Spleen (tissue), 7 donors: Measurements from ENCODE around the gene BCL2.

ENCODE experiments used
- POLR2A ChIP-seq, 3 donors: fragments of 450-650 bp; IDR thresholded peaks; one replicate each; pipeline ENCODE4 v1.5.1; 2017; ENCODE audit warnings: antibody characterized with exemption in 3 of 3, mild to moderate bottlenecking in 1 of 3
- POLR2AphosphoS5 ChIP-seq, 3 donors: sonication (generic); formaldehyde crosslinking; IDR thresholded peaks; one replicate each; pipeline ENCODE4 v1.5.1; 2017; ENCODE audit warnings: antibody characterized with exemption in 3 of 3
- TF ChIP-seq, protein P1 (sequence below), 11 experiments: fragments of 200-600 bp in 7 of 11; fragments of 450-650 bp in 4 of 11; sonication (generic) in 4 of 11; IDR thresholded peaks in 8 of 11; conservative IDR thresholded peaks in 3 of 11; 1 replicate in 7 of 11; 2 replicates in 4 of 11; pipeline versions ENCODE4 v1.4.0 to v1.8.0; 2016 to 2021; ENCODE audit warnings: antibody characterized with exemption in 11 of 11, inconsistent platforms in 4 of 11, mild to moderate bottlenecking in 1 of 11
- donor health status: DM: no; HTN: no; CAD: no; lungs with moderate emphysema.
- donor health status: DM: no; HTN: no; CAD: no.
- donor health status: DM: no; HTN: no; CAD: no.

DNA sequence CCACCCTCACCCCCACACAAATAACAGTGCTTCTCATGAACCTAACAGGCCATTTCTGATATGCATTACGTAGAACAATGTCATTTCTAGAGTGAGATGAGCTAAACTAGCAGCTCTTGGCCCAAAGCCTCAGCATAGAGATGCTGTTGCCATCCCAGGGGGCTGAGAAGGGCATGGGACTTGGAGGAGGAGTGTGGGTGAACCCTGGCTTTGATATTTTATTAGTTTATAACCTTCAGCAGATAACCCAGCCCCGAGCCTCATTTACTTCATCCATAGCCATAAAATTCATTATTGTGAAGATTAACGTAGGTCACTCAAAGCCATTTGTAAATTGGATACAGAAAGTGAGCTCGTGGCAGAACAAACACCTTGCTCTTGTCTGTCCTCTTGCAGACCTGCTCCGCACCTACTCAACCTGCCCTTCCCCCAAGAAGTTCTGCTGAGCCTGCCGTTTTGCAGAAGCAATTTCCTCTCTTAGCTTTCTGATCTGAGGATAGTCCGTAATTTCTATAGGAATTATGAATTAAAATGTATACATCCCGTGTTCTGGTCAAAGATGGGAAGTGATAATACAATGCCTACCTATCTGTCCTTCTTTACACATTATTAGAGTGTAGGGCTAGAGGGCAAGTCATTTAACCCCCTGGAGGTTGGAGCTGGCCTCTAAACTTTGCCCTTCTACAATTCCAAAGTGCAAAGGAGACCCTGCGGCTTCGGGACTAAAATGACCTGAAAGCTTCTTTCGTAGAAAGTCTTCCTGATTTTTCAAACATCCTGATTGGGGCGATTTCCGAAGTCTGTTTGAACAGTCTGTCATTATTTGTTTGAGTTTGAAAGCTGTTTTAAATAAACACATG is 187.4 kb downstream of the BCL2 start:
- TF ChIP-seq, protein P1, sequence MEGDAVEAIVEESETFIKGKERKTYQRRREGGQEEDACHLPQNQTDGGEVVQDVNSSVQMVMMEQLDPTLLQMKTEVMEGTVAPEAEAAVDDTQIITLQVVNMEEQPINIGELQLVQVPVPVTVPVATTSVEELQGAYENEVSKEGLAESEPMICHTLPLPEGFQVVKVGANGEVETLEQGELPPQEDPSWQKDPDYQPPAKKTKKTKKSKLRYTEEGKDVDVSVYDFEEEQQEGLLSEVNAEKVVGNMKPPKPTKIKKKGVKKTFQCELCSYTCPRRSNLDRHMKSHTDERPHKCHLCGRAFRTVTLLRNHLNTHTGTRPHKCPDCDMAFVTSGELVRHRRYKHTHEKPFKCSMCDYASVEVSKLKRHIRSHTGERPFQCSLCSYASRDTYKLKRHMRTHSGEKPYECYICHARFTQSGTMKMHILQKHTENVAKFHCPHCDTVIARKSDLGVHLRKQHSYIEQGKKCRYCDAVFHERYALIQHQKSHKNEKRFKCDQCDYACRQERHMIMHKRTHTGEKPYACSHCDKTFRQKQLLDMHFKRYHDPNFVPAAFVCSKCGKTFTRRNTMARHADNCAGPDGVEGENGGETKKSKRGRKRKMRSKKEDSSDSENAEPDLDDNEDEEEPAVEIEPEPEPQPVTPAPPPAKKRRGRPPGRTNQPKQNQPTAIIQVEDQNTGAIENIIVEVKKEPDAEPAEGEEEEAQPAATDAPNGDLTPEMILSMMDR (IDR thresholded peaks at IDR 0.05 in 8 of 11, conservative IDR thresholded peaks at IDR 0.05 in 3 of 11) = no peak
- TF ChIP-seq POLR2A (IDR thresholded peaks at IDR 0.05) (no peak), POLR2AphosphoS5 (IDR thresholded peaks at IDR 0.05) (no peak)
